SK-N-MC (cell line): ENCODE data around the gene MMD2.

Experiments used
- DNase-seq: peaks from one replicate; pipeline ENCODE4 v3.0.0-alpha.2; 2011; ENCODE audit warnings: low read depth, low spot score
- H3K27ac ChIP-seq: fragments of 200-600 bp; sonication (generic); 2 replicates; pipeline ENCODE4 v1.5.1; 2016; ENCODE audit warnings: mixed run types
- H3K36me3 ChIP-seq: fragments of 200-600 bp; sonication (generic); 2 replicates; pipeline ENCODE4 v1.6.1; 2017; ENCODE audit warnings: antibody characterized with exemption, low read length, mixed read lengths; ENCODE audit not compliant: insufficient read depth
- H3K4me3 ChIP-seq: fragments of 200-600 bp; sonication (generic); 2 replicates; pipeline ENCODE4 v1.5.1; 2016
- H3K9ac ChIP-seq: fragments of 200-600 bp; sonication (generic); 2 replicates; pipeline ENCODE4 v1.8.0; 2017; ENCODE audit warnings: mixed run types, mixed read lengths; ENCODE audit not compliant: insufficient read length
- H3K9me3 ChIP-seq: fragments of 200-600 bp; sonication (generic); 2 replicates; pipeline ENCODE4 v1.6.1; 2017; ENCODE audit warnings: low read depth, mild to moderate bottlenecking, antibody characterized with exemption, low read length, moderate library complexity, mixed read lengths
- EZH2 ChIP-seq: fragments of 200-600 bp; sonication (generic); IDR thresholded peaks from one replicate; pipeline ENCODE4 v1.6.1; 2017; ENCODE audit warnings: antibody characterized with exemption
- FOXP2 ChIP-seq: optimal IDR thresholded peaks from 2 replicates; pipeline ENCODE3; 2011; ENCODE audit warnings: mild to moderate bottlenecking, moderate library complexity; ENCODE audit not compliant: insufficient read depth; ENCODE audit errors: extremely low read length, control extremely low read depth
- POLR2AphosphoS5 ChIP-seq: IDR thresholded peaks from 2 replicates; pipeline ENCODE4 v1.6.1; 2012; ENCODE audit warnings: mild to moderate bottlenecking, low read depth, low read length, borderline replicate concordance

MMD2 gene

GRCh38 chr7:4928445-4928844 lies 30.5 kb downstream of the MMD2 start:
- DNase-seq: no peak
- TF ChIP-seq EZH2 (no peak), POLR2AphosphoS5 (no peak), FOXP2 (no peak)
- H3K36me3 ChIP-seq: no peaks in the 10 kb centered on the region
- H3K27ac ChIP-seq: no peak overlapping the region
- H3K9ac ChIP-seq: no peak overlapping the region
- H3K4me3 ChIP-seq: no peak overlapping the region
- no peaks in the 10 kb centered on the region for H3K9me3 ChIP-seq

- no peak for TF ChIP-seq EZH2
- TF ChIP-seq FOXP2: no peak
- no peak for TF ChIP-seq POLR2AphosphoS5
- Histone ChIP-seq H3K9me3 (no peaks in the 10 kb centered on the region), H3K9ac (no peak overlapping the region), H3K36me3 (no peaks in the 10 kb centered on the region), H3K27ac (no peak overlapping the region), H3K4me3 (no peak overlapping the region)
- no peak for DNase-seq
Observed at GRCh38 chr7:4919969-4920766, 38.8 kb downstream of the MMD2 start.

- no peak overlapping the region for H3K9ac ChIP-seq
- TF ChIP-seq FOXP2: no peak
- TF ChIP-seq POLR2AphosphoS5: no peak
- TF ChIP-seq EZH2: no peak
- no peaks in the 10 kb centered on the region for H3K36me3 ChIP-seq
- no peak overlapping the region for H3K4me3 ChIP-seq
- H3K9me3 ChIP-seq: no peaks in the 10 kb centered on the region
- no peak overlapping the region for H3K27ac ChIP-seq
- no peak for DNase-seq
Observed at GRCh38 chr7:4916113-4916512, 42.9 kb downstream of the MMD2 start.

GRCh38 chr7:4911111-4911828 lies 47.7 kb downstream of the MMD2 start:
- H3K9ac ChIP-seq: no peak overlapping the region
- no peak for DNase-seq
- H3K36me3 ChIP-seq: no peaks in the 10 kb centered on the region
- TF ChIP-seq FOXP2 (no peak), EZH2 (no peak), POLR2AphosphoS5 (no peak)
- H3K4me3 ChIP-seq: no peak overlapping the region
- H3K9me3 ChIP-seq: no peaks in the 10 kb centered on the region
- H3K27ac ChIP-seq: no peak overlapping the region

GRCh38 chr7:4906682-4907081 lies 52.3 kb downstream of the MMD2 start:
- H3K36me3 ChIP-seq: no peaks in the 10 kb centered on the region
- TF ChIP-seq EZH2 (no peak), POLR2AphosphoS5 (no peak), FOXP2 (no peak)
- no peak for DNase-seq
- H3K4me3 ChIP-seq: no peak overlapping the region
- H3K27ac ChIP-seq: no peak overlapping the region
- H3K9me3 ChIP-seq: no peaks in the 10 kb centered on the region
- H3K9ac ChIP-seq: no peak overlapping the region

- Histone ChIP-seq H3K36me3 (no peaks in the 10 kb centered on the region), H3K27ac (no peak overlapping the region), H3K9ac (no peak overlapping the region), H3K9me3 (no peaks in the 10 kb centered on the region), H3K4me3 (no peak overlapping the region)
- no peak for TF ChIP-seq EZH2
- TF ChIP-seq FOXP2: no peak
- no peak for TF ChIP-seq POLR2AphosphoS5
- no peak for DNase-seq
Observed at GRCh38 chr7:4905171-4905570, 53.8 kb downstream of the MMD2 start.

GRCh38 chr7:4904346-4904745 lies 54.6 kb downstream of the MMD2 start:
- no peak for TF ChIP-seq EZH2
- TF ChIP-seq POLR2AphosphoS5: no peak
- TF ChIP-seq FOXP2: no peak
- Histone ChIP-seq H3K9ac (no peak overlapping the region), H3K27ac (no peak overlapping the region), H3K36me3 (no peaks in the 10 kb centered on the region), H3K9me3 (no peaks in the 10 kb centered on the region), H3K4me3 (no peak overlapping the region)
- DNase-seq: no peak

- Histone ChIP-seq H3K9ac (no peak overlapping the region), H3K36me3 (no peaks in the 10 kb centered on the region), H3K27ac (no peak overlapping the region), H3K9me3 (no peaks in the 10 kb centered on the region), H3K4me3 (no peak overlapping the region)
- DNase-seq: no peak
- TF ChIP-seq POLR2AphosphoS5: no peak
- TF ChIP-seq EZH2: no peak
- TF ChIP-seq FOXP2: no peak
Observed at GRCh38 chr7:4895766-4896165, 63.2 kb downstream of the MMD2 start.

GRCh38 chr7:4894482-4894881 lies 64.5 kb downstream of the MMD2 start:
- no peaks in the 10 kb centered on the region for H3K9me3 ChIP-seq
- no peaks in the 10 kb centered on the region for H3K36me3 ChIP-seq
- H3K9ac ChIP-seq: no peak overlapping the region
- no peak overlapping the region for H3K27ac ChIP-seq
- no peak overlapping the region for H3K4me3 ChIP-seq
- no peak for DNase-seq
- TF ChIP-seq FOXP2: no peak
- TF ChIP-seq POLR2AphosphoS5: no peak
- no peak for TF ChIP-seq EZH2
